AG09309 (cell line): ENCODE data around the gene MEIS2.

Experiments
- DNase-seq: peaks from one replicate; pipeline ENCODE4 v3.0.0-alpha.2; 2010; ENCODE audit warnings: low read depth
- H3K4me3 ChIP-seq: 2 replicates; pipeline ENCODE4 v1.5.1; 2011; ENCODE audit warnings: mild to moderate bottlenecking, low read depth, low read length, moderate library complexity; ENCODE audit not compliant: control insufficient read depth
- CTCF ChIP-seq: IDR thresholded peaks from 2 replicates; pipeline ENCODE4 v1.5.1; 2011; ENCODE audit warnings: mild to moderate bottlenecking, low read depth, low read length, inconsistent platforms; ENCODE audit not compliant: insufficient read depth, control insufficient read depth; ENCODE audit errors: missing control alignments

MEIS2 gene

GRCh38 chr15:37040072-37040742, 60.1 kb downstream of the MEIS2 start:
- no peak for DNase-seq
- no peak for TF ChIP-seq CTCF
- no peak overlapping the region for H3K4me3 ChIP-seq

GRCh38 chr15:37038716-37039106, 61.6 kb downstream of the MEIS2 start:
- no peak for DNase-seq
- H3K4me3 ChIP-seq, result no peak overlapping the region

GRCh38 chr15:37037850-37038715, 62.3 kb downstream of the MEIS2 start:
- DNase-seq, result no peak
- TF ChIP-seq CTCF, result no peak
- H3K4me3 ChIP-seq, result no peak overlapping the region

More at GRCh38 chr15:37038716-37039106, 61.6 kb downstream of the MEIS2 start:
- no peak for TF ChIP-seq CTCF

GRCh38 chr15:37037071-37037655, 63.2 kb downstream of the MEIS2 start:
- TF ChIP-seq CTCF, result no peak
- no peak for DNase-seq
- no peak overlapping the region for H3K4me3 ChIP-seq

- no peak for TF ChIP-seq CTCF
- no peak for DNase-seq
These were observed 65.3 kb downstream of the MEIS2 start for GRCh38 chr15:37034835-37035748.

GRCh38 chr15:37034392-37034791, 66.0 kb downstream of the MEIS2 start:
- no peak overlapping the region for H3K4me3 ChIP-seq
- no peak for DNase-seq
- no peak for TF ChIP-seq CTCF

More at GRCh38 chr15:37034835-37035748, 65.3 kb downstream of the MEIS2 start:
- H3K4me3 ChIP-seq, result no peak overlapping the region
